ENCODE results near the gene RTF1.

DNA sequence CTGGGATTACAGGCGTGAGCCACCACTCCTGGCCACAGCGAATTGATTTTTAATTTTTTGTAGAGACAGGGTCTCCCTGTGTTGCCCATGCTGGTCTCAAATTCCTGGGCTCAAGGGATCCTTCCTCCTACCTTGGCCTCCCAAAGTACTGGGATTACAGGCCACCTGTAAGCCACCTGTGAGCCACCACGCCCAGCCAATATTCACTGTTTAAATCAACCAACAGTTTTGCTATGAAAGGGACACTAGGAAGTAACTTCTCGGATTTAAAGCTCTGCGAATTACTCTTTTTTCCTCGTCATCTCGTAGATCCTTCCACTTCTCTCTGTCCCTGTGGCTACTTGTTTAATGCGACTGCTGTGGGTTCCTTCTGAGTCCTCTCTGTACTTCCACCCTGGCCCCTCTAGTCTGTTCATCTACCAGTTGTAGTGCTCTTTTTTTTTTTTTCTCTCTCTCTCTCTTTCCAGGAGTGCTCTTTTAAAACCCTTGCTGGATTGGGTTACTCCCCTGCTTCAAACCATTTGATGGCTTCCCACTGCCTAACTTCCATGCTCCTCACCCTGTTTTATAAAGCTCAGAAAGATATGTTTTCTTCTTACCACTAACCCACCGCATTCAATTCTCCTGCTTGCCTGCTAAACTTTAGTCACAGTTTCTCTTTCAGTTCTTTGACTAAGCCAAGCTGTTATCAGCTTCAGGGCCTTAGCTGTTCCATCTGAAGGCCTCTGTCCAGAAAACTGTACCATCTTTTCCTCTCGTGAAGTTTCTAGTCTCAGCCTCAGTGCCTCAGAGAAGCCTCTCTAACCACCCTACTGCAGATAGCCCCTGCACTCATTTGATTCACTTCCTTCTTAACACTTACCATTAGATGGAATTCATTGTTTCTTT, 12.4 kb downstream of the RTF1 start:
- TF ChIP-seq, protein P1, sequence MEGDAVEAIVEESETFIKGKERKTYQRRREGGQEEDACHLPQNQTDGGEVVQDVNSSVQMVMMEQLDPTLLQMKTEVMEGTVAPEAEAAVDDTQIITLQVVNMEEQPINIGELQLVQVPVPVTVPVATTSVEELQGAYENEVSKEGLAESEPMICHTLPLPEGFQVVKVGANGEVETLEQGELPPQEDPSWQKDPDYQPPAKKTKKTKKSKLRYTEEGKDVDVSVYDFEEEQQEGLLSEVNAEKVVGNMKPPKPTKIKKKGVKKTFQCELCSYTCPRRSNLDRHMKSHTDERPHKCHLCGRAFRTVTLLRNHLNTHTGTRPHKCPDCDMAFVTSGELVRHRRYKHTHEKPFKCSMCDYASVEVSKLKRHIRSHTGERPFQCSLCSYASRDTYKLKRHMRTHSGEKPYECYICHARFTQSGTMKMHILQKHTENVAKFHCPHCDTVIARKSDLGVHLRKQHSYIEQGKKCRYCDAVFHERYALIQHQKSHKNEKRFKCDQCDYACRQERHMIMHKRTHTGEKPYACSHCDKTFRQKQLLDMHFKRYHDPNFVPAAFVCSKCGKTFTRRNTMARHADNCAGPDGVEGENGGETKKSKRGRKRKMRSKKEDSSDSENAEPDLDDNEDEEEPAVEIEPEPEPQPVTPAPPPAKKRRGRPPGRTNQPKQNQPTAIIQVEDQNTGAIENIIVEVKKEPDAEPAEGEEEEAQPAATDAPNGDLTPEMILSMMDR (conservative IDR thresholded peaks at IDR 0.05; ENCODE audit: low read depth, low read length): no peak
- TF ChIP-seq EZH2 (IDR thresholded peaks at IDR 0.05; ENCODE audit: borderline replicate concordance, low read depth, low read length, poor library complexity, severe bottlenecking): no peak

Measured in A673 (cell line).